AG10803 (cell line): ENCODE measurements around the gene TEX19.

ENCODE experiments used
- DNase-seq: peaks from one replicate; pipeline ENCODE4 v3.0.0; 2010; ENCODE audit warnings: low read depth
- H3K4me3 ChIP-seq: 2 replicates; pipeline ENCODE4 v1.5.1; 2011; ENCODE audit warnings: mild to moderate bottlenecking, low read length, control low read depth
- CTCF ChIP-seq: conservative IDR thresholded peaks from 2 replicates; pipeline ENCODE4 v1.5.1; 2011; ENCODE audit warnings: mild to moderate bottlenecking, low read length, control low read depth, inconsistent platforms

TEX19 gene

DNA sequence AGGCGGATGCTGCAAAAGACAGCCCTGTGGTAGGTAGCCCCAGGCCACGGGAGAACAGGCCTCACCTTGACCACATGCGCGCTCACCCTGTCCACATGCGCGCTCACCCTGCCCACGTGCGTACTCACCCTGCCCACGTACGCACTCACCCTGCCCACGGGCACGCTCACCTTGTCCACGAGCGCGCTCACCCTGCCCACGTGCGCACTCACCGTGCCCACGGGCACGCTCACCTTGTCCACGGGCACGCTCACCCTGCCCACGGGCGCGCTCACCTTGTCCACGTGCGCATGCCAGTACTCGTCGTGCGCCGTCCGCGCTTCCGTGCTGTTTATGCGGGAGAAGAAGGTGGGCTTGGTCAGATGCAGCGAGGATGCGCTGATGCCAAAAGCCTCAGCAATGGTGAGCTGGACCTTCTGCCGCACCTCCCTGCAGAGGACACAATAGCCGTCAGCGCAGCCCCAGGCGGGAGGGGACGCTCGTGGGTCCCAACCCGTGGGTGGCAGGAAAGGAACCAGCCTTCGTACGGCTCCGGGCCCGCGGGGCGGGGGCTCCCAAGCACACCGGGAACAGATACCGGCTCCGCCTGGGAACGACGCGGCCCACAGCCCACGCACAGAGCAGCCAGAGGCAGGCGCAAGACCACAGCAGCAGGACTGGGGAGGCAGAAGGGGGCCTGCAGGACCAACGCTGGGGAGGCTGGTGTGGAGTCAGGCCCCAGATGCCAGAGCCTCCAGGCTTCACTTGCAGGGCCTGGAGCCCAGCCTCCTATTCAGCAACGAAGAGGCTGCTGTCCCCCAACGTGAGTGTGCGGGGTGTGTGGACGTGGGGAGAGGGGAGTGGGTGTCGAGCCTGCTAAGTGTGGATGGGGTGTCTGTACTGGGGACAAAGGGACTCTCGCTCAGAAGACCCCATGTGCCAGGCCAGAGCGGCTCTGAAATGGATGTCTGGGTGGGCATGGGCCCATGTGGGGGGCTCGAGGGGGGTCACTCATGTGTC, 44.9 kb downstream of the TEX19 start:
- H3K4me3 ChIP-seq, result no peak overlapping the region
- no peak for TF ChIP-seq CTCF
- DNase-seq, result no peak

DNA sequence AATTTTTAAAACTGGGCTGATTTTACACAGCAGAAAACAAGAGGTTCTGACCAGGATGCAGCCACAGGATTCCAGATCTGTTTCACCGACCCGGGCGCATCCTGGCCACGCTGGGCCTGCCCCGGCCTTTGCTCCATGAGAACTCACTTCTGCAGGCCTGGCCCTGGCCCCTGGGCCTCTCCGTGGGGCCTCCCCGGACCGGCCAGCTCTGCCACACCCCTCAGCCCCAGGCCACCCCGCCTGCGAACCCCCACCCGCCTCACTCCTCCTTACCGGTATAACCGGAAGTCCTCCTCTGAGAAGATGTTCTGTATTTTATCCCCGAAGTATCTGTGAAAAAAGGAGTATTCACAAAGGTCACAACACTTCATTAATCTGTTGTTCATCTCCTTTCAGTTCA, 46.0 kb downstream of the TEX19 start:
- no peak for TF ChIP-seq CTCF
- H3K4me3 ChIP-seq, result no peak overlapping the region
- no peak for DNase-seq

DNA sequence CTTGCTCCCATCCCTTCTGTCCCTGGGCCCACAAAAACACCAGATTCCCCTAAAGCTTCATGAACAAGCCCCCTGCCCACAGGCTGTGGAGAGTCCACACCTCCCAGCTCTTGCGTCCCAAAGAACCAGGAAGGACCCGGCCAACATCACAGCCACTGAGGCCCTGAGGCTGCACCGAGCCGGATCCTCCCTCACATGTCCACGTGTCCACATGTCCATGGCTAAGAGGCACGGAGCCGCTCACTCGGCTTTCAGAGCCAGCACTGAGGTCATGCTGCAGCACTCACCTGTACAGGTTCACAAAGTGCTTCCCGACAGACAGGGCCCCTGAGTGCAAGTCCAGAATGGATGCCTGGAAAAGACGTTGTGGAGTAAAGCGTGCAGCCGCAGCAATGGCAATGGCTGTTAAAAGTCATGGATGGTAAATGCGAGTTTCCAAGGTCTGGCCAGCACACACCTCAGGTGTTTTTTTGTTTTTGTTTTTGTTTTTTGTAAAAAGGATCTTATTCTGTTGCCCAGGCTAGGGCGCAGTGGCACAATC, 47.2 kb downstream of the TEX19 start:
- no peak for TF ChIP-seq CTCF
- no peak overlapping the region for H3K4me3 ChIP-seq
- DNase-seq, result no peak

GRCh38 chr17:82407255-82407654, 48.2 kb downstream of the TEX19 start:
- no peak for TF ChIP-seq CTCF
- H3K4me3 ChIP-seq, result no peak overlapping the region
- no peak for DNase-seq

DNA sequence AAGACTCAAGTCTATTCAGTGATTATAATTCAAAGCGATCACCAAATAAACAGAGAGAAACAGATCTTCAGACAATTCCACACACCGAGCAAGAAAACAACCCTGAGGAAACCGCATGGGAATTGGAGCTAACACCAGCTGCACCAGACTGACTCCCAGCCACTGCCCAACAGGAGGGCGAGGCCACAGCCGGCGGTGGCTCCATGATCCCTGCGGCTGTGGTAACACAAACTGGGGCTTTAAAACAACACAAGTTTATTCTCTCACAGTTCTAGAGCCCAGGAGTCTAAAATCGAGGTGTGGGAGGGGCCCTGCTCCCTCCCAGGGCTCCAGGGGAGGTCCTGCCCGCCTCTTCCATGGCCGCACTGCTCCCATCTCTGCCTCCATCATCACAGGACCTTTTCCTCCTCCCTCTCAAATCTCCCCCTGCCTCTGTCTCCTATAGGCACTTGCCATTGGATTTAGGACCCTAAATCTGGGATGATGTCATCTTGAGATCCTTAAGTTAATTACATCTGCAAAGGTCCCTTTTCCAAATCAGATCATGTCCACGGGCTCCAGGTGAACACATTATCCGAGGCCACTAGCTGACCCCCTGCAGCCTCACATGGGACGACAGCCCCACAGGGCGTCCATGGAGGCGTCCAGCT, 49.4 kb downstream of the TEX19 start:
- no peak overlapping the region for H3K4me3 ChIP-seq
- no peak for TF ChIP-seq CTCF
- DNase-seq, result no peak

DNA sequence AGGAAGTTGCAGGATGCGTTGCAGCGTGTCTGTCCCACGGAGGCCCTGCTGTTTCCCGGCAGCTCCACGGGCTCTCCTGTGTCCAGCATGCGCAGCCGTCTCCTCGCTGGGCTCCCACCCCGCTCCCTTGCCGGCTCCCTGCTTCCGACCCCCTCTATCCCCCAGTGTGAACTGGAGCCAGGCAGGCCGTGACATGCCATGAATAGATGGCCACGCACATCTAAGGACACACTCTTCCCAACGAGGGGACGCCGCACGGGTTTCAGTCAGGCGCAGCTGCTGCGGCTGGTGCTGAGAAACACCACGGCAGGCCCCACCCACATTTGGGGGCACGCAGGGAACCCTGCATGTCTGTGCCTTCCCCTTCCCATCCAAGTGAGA, 49.9 kb downstream of the TEX19 start:
- H3K4me3 ChIP-seq, result no peak overlapping the region
- no peak for DNase-seq
- TF ChIP-seq CTCF, result no peak
